ENCODE results near the gene NFIX. TPM values are rescaled to one million over a fixed set of nuclear protein-coding genes. Genes with fewer than 3 reads are reported as not detected.

Gene NFIX
- total and polyA plus RNA-seq, 4 donors = 26.0 to 190 (median 89.6) TPM

DNA sequence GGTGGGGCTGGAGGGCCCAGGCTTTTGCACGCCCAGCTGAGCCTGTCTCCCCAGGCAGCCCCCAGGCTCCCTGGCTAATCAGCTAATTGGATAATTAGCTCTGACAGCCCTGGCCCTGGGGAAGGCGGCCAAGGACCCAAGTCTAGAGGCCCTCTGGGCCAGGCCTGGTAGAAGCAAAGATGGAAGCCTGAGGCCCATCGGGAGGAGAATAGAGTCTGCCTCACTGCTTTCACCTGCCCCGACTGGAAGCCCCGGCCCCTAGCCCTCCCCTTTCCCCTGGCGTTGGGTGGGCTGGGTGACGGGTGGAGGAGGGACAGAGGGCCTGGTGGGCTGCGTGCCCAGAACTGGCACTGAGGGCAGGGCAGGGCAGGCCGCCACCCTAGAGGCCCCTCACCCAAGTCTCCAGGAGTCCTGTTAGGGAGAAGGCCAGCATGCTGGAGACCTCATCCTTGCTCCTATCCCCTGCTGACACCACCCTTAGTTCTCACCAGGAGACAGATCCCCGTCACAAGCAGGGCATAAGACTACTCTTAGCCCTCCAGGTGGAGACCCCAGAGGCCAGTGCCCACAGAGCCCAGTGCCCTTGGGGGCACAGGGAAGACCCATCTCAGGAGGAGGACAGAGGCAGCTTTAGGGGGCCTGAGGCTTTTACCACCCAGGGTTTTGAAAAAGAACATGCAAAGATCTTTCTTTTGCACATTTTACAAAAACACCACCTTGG, 95.4 kb downstream of the NFIX start:
- Histone ChIP-seq H3K9me3 (ENCODE audit: control insufficient read depth in 4 of 4, insufficient read depth in 3 of 4, low read length in 3 of 4) (no peaks in the 10 kb centered on the region), H3K4me3 (no peak overlapping the region), H3K9ac (ENCODE audit: insufficient read depth in 1 of 2, low read length in 2 of 2) (peak overlapping the region in 1 of 2 donors; percentile 65), H3K4me1 (ENCODE audit: control insufficient read depth in 5 of 5, insufficient read depth in 5 of 5, low read length in 5 of 5) (peaks cover 0 to 50% (median 13%) of the 10 kb centered on the region in 5 donors), H3K27me3 (ENCODE audit: control insufficient read depth in 3 of 3, insufficient read depth in 3 of 3, low read length in 2 of 3) (no peaks in the 10 kb centered on the region), H3K36me3 (ENCODE audit: control insufficient read depth in 4 of 4, insufficient read depth in 4 of 4, low read length in 4 of 4) (peaks cover 3 to 26% (median 10%) of the 10 kb centered on the region in 4 donors), H3K27ac (ENCODE audit: low read depth in 1 of 2, low read length in 1 of 2) (peak overlapping the region in 1 of 2 donors; percentile 65)
- ATAC-seq (ENCODE audit: insufficient read depth, low FRiP score) = no peak
- TF ChIP-seq, protein P1, sequence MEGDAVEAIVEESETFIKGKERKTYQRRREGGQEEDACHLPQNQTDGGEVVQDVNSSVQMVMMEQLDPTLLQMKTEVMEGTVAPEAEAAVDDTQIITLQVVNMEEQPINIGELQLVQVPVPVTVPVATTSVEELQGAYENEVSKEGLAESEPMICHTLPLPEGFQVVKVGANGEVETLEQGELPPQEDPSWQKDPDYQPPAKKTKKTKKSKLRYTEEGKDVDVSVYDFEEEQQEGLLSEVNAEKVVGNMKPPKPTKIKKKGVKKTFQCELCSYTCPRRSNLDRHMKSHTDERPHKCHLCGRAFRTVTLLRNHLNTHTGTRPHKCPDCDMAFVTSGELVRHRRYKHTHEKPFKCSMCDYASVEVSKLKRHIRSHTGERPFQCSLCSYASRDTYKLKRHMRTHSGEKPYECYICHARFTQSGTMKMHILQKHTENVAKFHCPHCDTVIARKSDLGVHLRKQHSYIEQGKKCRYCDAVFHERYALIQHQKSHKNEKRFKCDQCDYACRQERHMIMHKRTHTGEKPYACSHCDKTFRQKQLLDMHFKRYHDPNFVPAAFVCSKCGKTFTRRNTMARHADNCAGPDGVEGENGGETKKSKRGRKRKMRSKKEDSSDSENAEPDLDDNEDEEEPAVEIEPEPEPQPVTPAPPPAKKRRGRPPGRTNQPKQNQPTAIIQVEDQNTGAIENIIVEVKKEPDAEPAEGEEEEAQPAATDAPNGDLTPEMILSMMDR (IDR thresholded peaks at IDR 0.05; ENCODE audit: control extremely low read depth, extremely low read depth) = no peak
- 79 to 84% methylated on average over 10 of the region's 10 CpGs for WGBS, 2 donors
- DNase-seq = no peak

DNA sequence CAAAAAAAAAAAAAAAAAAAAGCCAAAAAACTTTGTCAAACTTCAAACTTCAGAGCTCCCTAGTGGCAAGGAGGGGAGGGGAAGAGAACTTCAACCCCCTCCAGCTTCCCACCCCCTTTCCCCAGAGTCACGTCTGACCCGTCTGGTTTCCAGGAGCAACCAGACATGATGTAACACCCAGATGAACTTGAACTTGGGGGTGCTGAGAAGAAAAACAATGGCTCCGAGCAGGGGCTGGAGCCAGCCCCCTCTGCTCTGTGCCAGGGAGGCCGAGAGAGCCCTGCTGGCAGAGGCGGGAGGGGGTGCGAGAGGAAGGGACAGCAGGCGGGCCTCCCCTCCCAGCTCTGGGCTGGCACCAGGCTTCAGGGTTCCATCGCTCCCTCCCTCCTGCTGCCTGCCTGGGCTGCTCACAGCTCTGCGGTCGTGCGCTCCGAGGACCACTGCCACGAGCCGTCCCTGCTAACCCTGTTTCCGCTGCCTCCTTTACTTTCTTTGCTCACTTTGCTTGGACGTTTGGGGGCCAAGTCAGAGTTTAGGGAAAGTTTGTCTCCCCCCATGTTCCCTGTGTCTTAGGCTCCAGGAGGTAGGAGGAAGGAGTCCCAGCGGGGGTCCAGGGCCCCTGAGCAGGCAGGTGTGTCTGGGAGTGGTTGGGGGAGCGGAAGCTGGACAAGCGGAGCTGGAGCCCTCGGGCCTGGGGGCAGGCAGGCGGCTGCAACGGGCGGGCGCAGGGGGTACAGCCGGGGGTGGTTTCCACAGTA, 96.3 kb downstream of the NFIX start:
- Histone ChIP-seq H3K9ac (ENCODE audit: insufficient read depth in 1 of 2, low read length in 2 of 2) (no peak overlapping the region), H3K27ac (ENCODE audit: low read depth in 1 of 2, low read length in 1 of 2) (peak overlapping the region; percentile 47 to 78), H3K36me3 (ENCODE audit: control insufficient read depth in 4 of 4, insufficient read depth in 4 of 4, low read length in 4 of 4) (peaks cover 3 to 28% (median 9%) of the 10 kb centered on the region in 4 donors), H3K27me3 (ENCODE audit: control insufficient read depth in 3 of 3, insufficient read depth in 3 of 3, low read length in 2 of 3) (no peaks in the 10 kb centered on the region), H3K4me1 (ENCODE audit: control insufficient read depth in 5 of 5, insufficient read depth in 5 of 5, low read length in 5 of 5) (peaks cover 0 to 49% (median 13%) of the 10 kb centered on the region in 5 donors), H3K9me3 (ENCODE audit: control insufficient read depth in 4 of 4, insufficient read depth in 3 of 4, low read length in 3 of 4) (no peaks in the 10 kb centered on the region), H3K4me3 (no peak overlapping the region)
- 52 to 57% methylated on average over 25 of the region's 25 CpGs for WGBS, 2 donors
- DNase-seq = peak; percentile 92 to 97 (median 96)
- TF ChIP-seq, protein P1 (IDR thresholded peaks at IDR 0.05; ENCODE audit: control extremely low read depth, extremely low read depth) = no peak
- ATAC-seq (ENCODE audit: insufficient read depth, low FRiP score) = no peak

DNA sequence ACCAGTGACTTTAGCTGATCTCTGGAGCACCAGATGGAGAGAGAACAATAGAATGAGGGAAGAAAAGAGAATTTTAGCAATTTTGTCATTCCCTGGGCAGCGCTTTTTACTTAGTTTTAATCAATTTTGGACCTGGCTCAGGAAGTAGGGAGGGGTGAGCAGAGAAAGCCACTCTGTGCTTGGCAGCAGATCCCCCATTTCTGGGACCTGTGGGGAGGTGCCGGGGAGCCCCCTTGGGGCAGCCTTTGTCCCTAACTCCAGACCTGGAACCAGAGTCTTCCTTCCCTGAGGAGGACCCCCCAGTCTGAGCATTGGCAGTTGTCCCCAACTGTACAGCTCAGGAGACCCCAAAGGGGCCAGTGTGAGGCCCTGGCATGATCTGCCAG, 96.9 kb downstream of the NFIX start:
- peaks cover 3 to 25% (median 6%) of the 10 kb centered on the region in 4 donors for H3K36me3 ChIP-seq (ENCODE audit: control insufficient read depth in 4 of 4, insufficient read depth in 4 of 4, low read length in 4 of 4)

More for the DNA sequence above, 96.9 kb downstream of the NFIX start:
- H3K4me1 ChIP-seq (ENCODE audit: control insufficient read depth in 5 of 5, insufficient read depth in 5 of 5, low read length in 5 of 5) = peaks cover 0 to 49% (median 13%) of the 10 kb centered on the region in 5 donors
- TF ChIP-seq, protein P1 (IDR thresholded peaks at IDR 0.05; ENCODE audit: control extremely low read depth, extremely low read depth) = no peak
- DNase-seq (no peak), ATAC-seq (ENCODE audit: insufficient read depth, low FRiP score) (no peak)
- WGBS, 2 donors = 84 to 88% methylated on average over 2 of the region's 2 CpGs
- no peak overlapping the region for H3K9ac ChIP-seq (ENCODE audit: insufficient read depth in 1 of 2, low read length in 2 of 2)
- no peaks in the 10 kb centered on the region for H3K9me3 ChIP-seq (ENCODE audit: control insufficient read depth in 4 of 4, insufficient read depth in 3 of 4, low read length in 3 of 4)
- no peaks in the 10 kb centered on the region for H3K27me3 ChIP-seq (ENCODE audit: control insufficient read depth in 3 of 3, insufficient read depth in 3 of 3, low read length in 2 of 3)
- H3K4me3 ChIP-seq = no peak overlapping the region
- peak overlapping the region; percentile 47 to 78 for H3K27ac ChIP-seq (ENCODE audit: low read depth in 1 of 2, low read length in 1 of 2)
